Tibial nerve (tissue), 4 donors: ENCODE data around the gene ADGRF4.

Source experiments
- CTCF ChIP-seq, 5 experiments: fragments of 200-600 bp in 3 of 5; fragments of 450-650 bp in 2 of 5; sonication (generic) in 3 of 5; IDR thresholded peaks; one replicate each; pipeline ENCODE4 v1.5.1; 2016 to 2019; ENCODE audit warnings: antibody characterized with exemption in 5 of 5, mild to moderate bottlenecking in 3 of 5, moderate library complexity in 2 of 5
- EP300 ChIP-seq, 2 donors: sonication (generic); formaldehyde crosslinking; IDR thresholded peaks; one replicate each; pipeline ENCODE4 v1.6.1; 2017; ENCODE audit warnings: antibody characterized with exemption in 2 of 2, mild to moderate bottlenecking in 1 of 2
- POLR2A ChIP-seq, 2 donors: fragments of 450-650 bp; IDR thresholded peaks; one replicate each; pipeline ENCODE4 v1.6.1; 2017; ENCODE audit warnings: antibody characterized with exemption in 2 of 2, mild to moderate bottlenecking in 2 of 2, moderate library complexity in 2 of 2

GRCh38 chr6:47701363-47701762, 3.0 kb downstream of the ADGRF4 start:
- TF ChIP-seq CTCF (IDR thresholded peaks at IDR 0.05) (no peak), POLR2A (IDR thresholded peaks at IDR 0.05) (no peak), EP300 (IDR thresholded peaks at IDR 0.05) (no peak)
